Astrocyte (in vitro differentiated cells and primary cell): Measurements from ENCODE around the gene KIAA0319L.

Experiments
- EZH2 ChIP-seq: IDR thresholded peaks from 2 replicates; pipeline ENCODE4 v1.6.1; 2012; ENCODE audit warnings: mild to moderate bottlenecking, low read length, inconsistent platforms; ENCODE audit not compliant: insufficient read depth
- TF ChIP-seq, protein P1 (sequence below): IDR thresholded peaks from 2 replicates; pipeline ENCODE4 v1.5.1; 2011; ENCODE audit warnings: low read depth, mild to moderate bottlenecking, inconsistent platforms, low read length, moderate library complexity; ENCODE audit not compliant: insufficient read depth

DNA sequence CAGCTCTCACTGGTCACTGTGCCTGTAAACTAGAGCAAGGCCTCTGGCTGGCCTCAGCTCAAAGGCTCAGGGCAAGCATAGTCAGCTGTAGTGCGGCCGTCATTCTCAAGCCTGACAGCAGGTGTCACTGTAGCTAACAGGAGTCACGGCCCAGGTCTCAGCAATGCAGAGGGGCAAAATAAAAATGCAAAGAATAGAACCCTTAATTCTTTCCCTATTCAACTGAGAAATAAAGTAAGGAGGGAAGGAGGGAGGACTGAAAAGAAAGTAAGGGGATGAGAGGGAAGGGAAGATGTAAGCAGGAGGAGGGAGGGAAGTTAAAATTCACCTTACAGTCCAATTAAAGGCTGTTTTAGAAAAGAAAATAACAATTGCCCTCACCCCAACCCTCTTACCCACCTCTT is 106.1 kb downstream of the KIAA0319L start:
- TF ChIP-seq EZH2: no peak
- TF ChIP-seq, protein P1, sequence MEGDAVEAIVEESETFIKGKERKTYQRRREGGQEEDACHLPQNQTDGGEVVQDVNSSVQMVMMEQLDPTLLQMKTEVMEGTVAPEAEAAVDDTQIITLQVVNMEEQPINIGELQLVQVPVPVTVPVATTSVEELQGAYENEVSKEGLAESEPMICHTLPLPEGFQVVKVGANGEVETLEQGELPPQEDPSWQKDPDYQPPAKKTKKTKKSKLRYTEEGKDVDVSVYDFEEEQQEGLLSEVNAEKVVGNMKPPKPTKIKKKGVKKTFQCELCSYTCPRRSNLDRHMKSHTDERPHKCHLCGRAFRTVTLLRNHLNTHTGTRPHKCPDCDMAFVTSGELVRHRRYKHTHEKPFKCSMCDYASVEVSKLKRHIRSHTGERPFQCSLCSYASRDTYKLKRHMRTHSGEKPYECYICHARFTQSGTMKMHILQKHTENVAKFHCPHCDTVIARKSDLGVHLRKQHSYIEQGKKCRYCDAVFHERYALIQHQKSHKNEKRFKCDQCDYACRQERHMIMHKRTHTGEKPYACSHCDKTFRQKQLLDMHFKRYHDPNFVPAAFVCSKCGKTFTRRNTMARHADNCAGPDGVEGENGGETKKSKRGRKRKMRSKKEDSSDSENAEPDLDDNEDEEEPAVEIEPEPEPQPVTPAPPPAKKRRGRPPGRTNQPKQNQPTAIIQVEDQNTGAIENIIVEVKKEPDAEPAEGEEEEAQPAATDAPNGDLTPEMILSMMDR: peak; percentile 91
